HepG2 (cell line): Measurements from ENCODE around the gene CTSA. TPM values are rescaled to one million over a fixed set of nuclear protein-coding genes. Genes with fewer than 3 reads are reported as not detected.

Source experiments
- ARHGAP35 ChIP-seq: sonication (generic); formaldehyde crosslinking; IDR thresholded peaks from 2 replicates; pipeline ENCODE4 v1.9.0; 2022; ENCODE audit warnings: mild to moderate bottlenecking, inconsistent platforms, moderate library complexity, missing genetic modification reagents, borderline replicate concordance
- ARID5B ChIP-seq: IDR thresholded peaks from 2 replicates; pipeline ENCODE4 v1.4.0; 2020; ENCODE audit warnings: mild to moderate bottlenecking, missing genetic modification reagents
- ATF4 ChIP-seq, 2 experiments: fragments of 450-650 bp in 1 of 2; sonication (generic) in 1 of 2; formaldehyde crosslinking; IDR thresholded peaks; 2 replicates each; pipeline versions ENCODE4 v1.5.0 to v1.8.0; 2020 to 2022; ENCODE audit warnings: mild to moderate bottlenecking in 1 of 2, missing genetic modification reagents in 1 of 2
- CSRNP1 ChIP-seq: sonication (generic); formaldehyde crosslinking; IDR thresholded peaks from 2 replicates; pipeline ENCODE4 v1.8.1; 2023; ENCODE audit warnings: mild to moderate bottlenecking, missing genetic modification reagents
- ELF4 ChIP-seq: sonication (generic); formaldehyde crosslinking; IDR thresholded peaks from 2 replicates; pipeline ENCODE4 v1.5.0; 2020; ENCODE audit warnings: missing genetic modification reagents, mild to moderate bottlenecking, moderate library complexity, borderline replicate concordance
- GATA4 ChIP-seq: sonication (generic); IDR thresholded peaks from 2 replicates; pipeline ENCODE4 v1.6.1; 2016; ENCODE audit warnings: antibody characterized with exemption, low read depth, borderline replicate concordance
- HCFC1 ChIP-seq: fragments of 150-350 bp; IDR thresholded peaks from 2 replicates; pipeline ENCODE4 v1.6.1; 2014; ENCODE audit warnings: low read depth, low read length
- HHEX ChIP-seq: IDR thresholded peaks from 2 replicates; pipeline ENCODE4 v1.6.1; 2016; ENCODE audit warnings: control low read depth
- HNF4G ChIP-seq, 2 experiments: sonication (generic) in 1 of 2; formaldehyde crosslinking in 1 of 2; IDR thresholded peaks; 2 replicates each; pipeline versions ENCODE4 v1.4.0 to v1.6.1; 2011 to 2020; ENCODE audit warnings: borderline replicate concordance in 2 of 2, low read depth in 2 of 2, mild to moderate bottlenecking in 2 of 2, low read length in 1 of 2, missing genetic modification reagents in 1 of 2, moderate library complexity in 1 of 2
- MAX ChIP-seq: IDR thresholded peaks from 2 replicates; pipeline ENCODE4 v1.6.1; 2012; ENCODE audit warnings: inconsistent platforms
- NFKBIZ ChIP-seq: IDR thresholded peaks from 2 replicates; pipeline ENCODE4 v1.6.1; 2018; ENCODE audit warnings: missing genetic modification reagents, missing compliant biosample characterization
- NFRKB ChIP-seq: fragments of 450-650 bp; IDR thresholded peaks from 2 replicates; pipeline ENCODE4 v1.6.1; 2017
- SMAD3 ChIP-seq: sonication (generic); formaldehyde crosslinking; IDR thresholded peaks from 2 replicates; pipeline ENCODE4 v1.4.0; 2020; ENCODE audit warnings: missing genetic modification reagents
- SP4 ChIP-seq: sonication (generic); formaldehyde crosslinking; IDR thresholded peaks from 2 replicates; pipeline ENCODE4 v1.8.1; 2023; ENCODE audit warnings: mild to moderate bottlenecking, missing genetic modification reagents
- ZNF296 ChIP-seq: sonication (generic); formaldehyde crosslinking; conservative IDR thresholded peaks from 2 replicates; pipeline ENCODE4 v1.5.0; 2020; ENCODE audit warnings: mild to moderate bottlenecking, missing genetic modification reagents
- ZNF383 ChIP-seq: sonication (generic); formaldehyde crosslinking; IDR thresholded peaks from 2 replicates; pipeline ENCODE4 v1.4.0; 2020; ENCODE audit warnings: missing genetic modification reagents, mild to moderate bottlenecking, borderline replicate concordance
- ZNF589 ChIP-seq: sonication (generic); formaldehyde crosslinking; conservative IDR thresholded peaks from 2 replicates; pipeline ENCODE4 v1.8.0; 2022; ENCODE audit warnings: mild to moderate bottlenecking, moderate library complexity, missing genetic modification reagents
- ZNF615 ChIP-seq: sonication (generic); formaldehyde crosslinking; IDR thresholded peaks from 2 replicates; pipeline ENCODE4 v1.5.0; 2020; ENCODE audit warnings: mild to moderate bottlenecking, missing genetic modification reagents, borderline replicate concordance
- ZNF687 ChIP-seq: sonication (generic); formaldehyde crosslinking; IDR thresholded peaks from 2 replicates; pipeline ENCODE4 v1.5.1; 2020; ENCODE audit warnings: mild to moderate bottlenecking, missing genetic modification reagents, moderate library complexity
- ZNF891 ChIP-seq: sonication (generic); formaldehyde crosslinking; IDR thresholded peaks from 2 replicates; pipeline ENCODE4 v1.5.0; 2020; ENCODE audit warnings: mild to moderate bottlenecking, missing genetic modification reagents
- polyA plus RNA-seq, 8 experiments: library from polyadenylated mRNA; depleted of rRNA in 3 of 8; stranded (reverse) in 7 of 8; unstranded in 1 of 8; fragments of >200 nt; fragmentation: Illumina TruSeq in 4 of 8; extraction: Trizol in 4 of 8; gene quantifications; 2 replicates each; pipeline versions ENCODE4 v1.2.1 to v1.2.3, GENCODE V29; 2011 to 2016; ENCODE audit warnings: low read depth in 4 of 8, missing spikeins in 1 of 8, mixed read lengths in 1 of 8; ENCODE audit not compliant: insufficient read depth in 1 of 8
- total RNA-seq, 5 experiments: library from RNA; depleted of rRNA; stranded (reverse); fragments of >200 nt; fragmentation: Illumina TruSeq; extraction: Trizol; gene quantifications; 2 replicates each; pipeline ENCODE4 v1.2.3, GENCODE V29; 2016; ENCODE audit warnings: low read depth in 1 of 5

The CTSA gene
- total and polyA plus RNA-seq, 2 of the 13 experiments (the other 11 are each of a cell fraction or from before 2014, with no cell fraction given) = 202 to 231 TPM

- no peak for TF ChIP-seq ZNF589 (CRISPR knock-in tag)
- TF ChIP-seq GATA4 = no peak
- TF ChIP-seq SP4 (CRISPR knock-in tag) = no peak
- no peak for TF ChIP-seq HNF4G (IDR thresholded peaks at IDR 0.05; ENCODE audit: borderline replicate concordance, low read depth, low read length)
- no peak for TF ChIP-seq HNF4G (CRISPR knock-in tag; IDR thresholded peaks at IDR 0.05; ENCODE audit: borderline replicate concordance, low read depth)
- no peak for TF ChIP-seq HCFC1
- no peak for TF ChIP-seq ARID5B (CRISPR knock-in tag)
- TF ChIP-seq ARHGAP35 (CRISPR knock-in tag) = no peak
- no peak for TF ChIP-seq SMAD3 (CRISPR knock-in tag)
- no peak for TF ChIP-seq NFKBIZ (CRISPR knock-in tag)
- TF ChIP-seq ZNF296 (CRISPR knock-in tag) = no peak
- TF ChIP-seq ZNF383 (CRISPR knock-in tag) = no peak
- no peak for TF ChIP-seq ELF4 (CRISPR knock-in tag)
- no peak for TF ChIP-seq ZNF615 (CRISPR knock-in tag)
- TF ChIP-seq MAX = 0 out of 2 replicates have a peak, but pooled peaks have one; percentile 15
- TF ChIP-seq NFRKB = no peak
- no peak; the same call in 1 of the 2 replicates for TF ChIP-seq CSRNP1 (CRISPR knock-in tag)
- no peak for TF ChIP-seq ZNF687 (CRISPR knock-in tag)
- TF ChIP-seq ATF4 (CRISPR knock-in tag; IDR thresholded peaks at IDR 0.05) = no peak
- peak; percentile 40; the same call in 1 of the 2 replicates for TF ChIP-seq ZNF891
- TF ChIP-seq HHEX (CRISPR knock-in tag) = no peak
Observed at GRCh38 chr20:45945678-45946148, 54.6 kb downstream of the CTSA start (continued).
